GM12878 (cell line): Measurements from ENCODE around the gene FAM200A. TPM values are rescaled to one million over a fixed set of nuclear protein-coding genes. Genes with fewer than 3 reads are reported as not detected.

Experiments
- ATAC-seq: fragments of 200-7000 bp; cut with Tn5 transposase; 3 replicates; pipeline ENCODE4 v1.9.1; 2020; ENCODE audit warnings: mild to moderate bottlenecking, moderate library complexity
- BruUV-seq: library from RNA; stranded (reverse); fragments of 400-500 nt; replicated peaks from 2 replicates; lab custom pipeline; 2021; lab: Mats Ljungman, UMichigan
- CTCF ChIA-PET: fragments of 300-600 bp; sonication (Branson Sonifier 250); formaldehyde crosslinking; extraction: SDS; loops from one replicate; lab custom pipeline; 2021; ENCODE audit warnings: inconsistent platforms; lab: Yijun Ruan, JAX
- POLR2A ChIA-PET: fragments of 350-600 bp; formaldehyde crosslinking; extraction: SDS; loops from one replicate; lab custom pipeline; 2021; ENCODE audit warnings: inconsistent platforms; lab: Charles Lee
- RAD21 ChIA-PET: fragments of 300-600 bp; sonication (Branson Sonifier 250); formaldehyde crosslinking; loops from one replicate; lab custom pipeline; 2023; ENCODE audit warnings: antibody characterized with exemption; ENCODE audit not compliant: unreplicated experiment; lab: Charles Lee
- SMC1A ChIA-PET: fragments of 300-600 bp; sonication (Branson Sonifier 250); formaldehyde crosslinking; loops from one replicate; lab custom pipeline; 2023; ENCODE audit not compliant: unreplicated experiment, uncharacterized antibody; lab: Charles Lee
- DNase-seq: peaks from one replicate; pipeline ENCODE4 v3.0.0-alpha.2; 2011; ENCODE audit warnings: low read depth, low spot score
- FAIRE-seq: peaks from 3 replicates; lab custom pipeline; 2011; peaks lifted over from hg19 to GRCh38; lab: Jason Lieb, UNC
- H2AFZ ChIP-seq: 2 replicates; pipeline ENCODE4 v1.6.0; 2011; ENCODE audit warnings: low read depth, low read length, control low read depth; ENCODE audit not compliant: control insufficient read depth
- H3K27ac ChIP-seq: 2 replicates; pipeline ENCODE4 v1.5.1; 2011; ENCODE audit warnings: control low read depth; ENCODE audit not compliant: control insufficient read depth, insufficient read depth
- H3K27me3 ChIP-seq, 2 experiments: replicated peaks in 1 of 2; 2 replicates each; pipeline versions ENCODE4 v1.6.0 to v1.6.1; 2011; ENCODE audit warnings: low read length in 1 of 2; ENCODE audit not compliant: control insufficient read depth in 2 of 2, insufficient read depth in 2 of 2
- H3K36me3 ChIP-seq, 2 experiments: 2 replicates each; pipeline ENCODE4 v1.5.1; 2011; ENCODE audit warnings: low read length in 1 of 2; ENCODE audit not compliant: control insufficient read depth in 2 of 2, insufficient read depth in 2 of 2
- H3K4me1 ChIP-seq: 2 replicates; pipeline ENCODE4 v1.6.1; 2011; ENCODE audit warnings: mild to moderate bottlenecking, low read length, moderate library complexity, mixed read lengths; ENCODE audit not compliant: control insufficient read depth, insufficient read depth
- H3K4me2 ChIP-seq: 2 replicates; pipeline ENCODE4 v1.6.0; 2011; ENCODE audit warnings: control low read depth; ENCODE audit not compliant: control insufficient read depth, insufficient read depth
- H3K4me3 ChIP-seq: fragments of 200-600 bp; sonication (generic); 2 replicates; pipeline ENCODE4 v1.5.1; 2016
- H3K79me2 ChIP-seq: 2 replicates; pipeline ENCODE4 v1.6.0; 2011; ENCODE audit warnings: low read length; ENCODE audit not compliant: control insufficient read depth, insufficient read depth
- H3K9ac ChIP-seq: 2 replicates; pipeline ENCODE4 v1.8.0; 2011; ENCODE audit warnings: low read length, control low read depth, mixed read lengths; ENCODE audit not compliant: control insufficient read depth, insufficient read depth
- H3K9me3 ChIP-seq: replicated peaks from 3 replicates; pipeline ENCODE4 v1.5.1; 2011; ENCODE audit warnings: mild to moderate bottlenecking, low read length; ENCODE audit not compliant: control insufficient read depth, insufficient read depth
- H4K20me1 ChIP-seq: 2 replicates; pipeline ENCODE4 v1.6.0; 2011; ENCODE audit not compliant: control insufficient read depth, insufficient read depth
- DPF2 ChIP-seq: fragments of 450-650 bp; IDR thresholded peaks from 2 replicates; pipeline ENCODE4 v1.6.1; 2017; ENCODE audit warnings: mild to moderate bottlenecking
- EGR1 ChIP-seq, 2 experiments: IDR thresholded peaks; 1 replicate in 1 of 2; 2 replicates in 1 of 2; pipeline ENCODE4 v1.6.1; 2011 to 2012; ENCODE audit warnings: low read depth in 2 of 2, low read length in 2 of 2, borderline replicate concordance in 1 of 2, mild to moderate bottlenecking in 1 of 2, moderate library complexity in 1 of 2
- FOS ChIP-seq: IDR thresholded peaks from 3 replicates; pipeline ENCODE4 v1.6.1; 2011; ENCODE audit warnings: borderline replicate concordance; ENCODE audit not compliant: insufficient read length; ENCODE audit errors: extremely low read depth
- IRF3 ChIP-seq: fragments of 450-650 bp; IDR thresholded peaks from 2 replicates; pipeline ENCODE4 v1.6.1; 2014; ENCODE audit warnings: mild to moderate bottlenecking
- MEF2B ChIP-seq: fragments of 450-650 bp; IDR thresholded peaks from 2 replicates; pipeline ENCODE4 v1.6.1; 2018; ENCODE audit warnings: mild to moderate bottlenecking, moderate library complexity; ENCODE audit not compliant: partially characterized antibody, poor library complexity, severe bottlenecking
- MLLT1 ChIP-seq: fragments of 450-650 bp; IDR thresholded peaks from 2 replicates; pipeline ENCODE4 v1.6.1; 2016; ENCODE audit warnings: mild to moderate bottlenecking
- MYB ChIP-seq: fragments of 150-350 bp; IDR thresholded peaks from 2 replicates; pipeline ENCODE4 v1.6.1; 2014; ENCODE audit warnings: mild to moderate bottlenecking, low read depth, low read length, borderline replicate concordance
- NRF1 ChIP-seq: conservative IDR thresholded peaks from 2 replicates; pipeline ENCODE4 v1.6.1; 2011; ENCODE audit warnings: mild to moderate bottlenecking, low read depth, low read length, improper control_type of control experiment
- PML ChIP-seq: IDR thresholded peaks from 2 replicates; pipeline ENCODE4 v1.6.1; 2012; ENCODE audit warnings: low read length, inconsistent platforms
- RB1 ChIP-seq: fragments of 450-650 bp; formaldehyde crosslinking; IDR thresholded peaks from 2 replicates; pipeline ENCODE4 v1.6.1; 2017; ENCODE audit warnings: mild to moderate bottlenecking, borderline replicate concordance
- REST ChIP-seq: IDR thresholded peaks from 2 replicates; pipeline ENCODE4 v1.6.1; 2012; ENCODE audit warnings: mild to moderate bottlenecking, low read depth, low read length
- SIX5 ChIP-seq: IDR thresholded peaks from 2 replicates; pipeline ENCODE4 v1.6.1; 2011; ENCODE audit warnings: mild to moderate bottlenecking, low read depth, low read length, moderate library complexity; ENCODE audit not compliant: severe bottlenecking
- SMAD1 ChIP-seq: fragments of 450-650 bp; IDR thresholded peaks from 2 replicates; pipeline ENCODE4 v1.6.1; 2018; ENCODE audit warnings: mild to moderate bottlenecking, low read depth; ENCODE audit not compliant: partially characterized antibody
- SPI1 ChIP-seq: IDR thresholded peaks from 2 replicates; pipeline ENCODE4 v1.6.1; 2011; ENCODE audit warnings: low read depth, mild to moderate bottlenecking, low read length, moderate library complexity, borderline replicate concordance; ENCODE audit not compliant: insufficient read depth
- ZNF274 ChIP-seq: IDR thresholded peaks from one replicate; pipeline ENCODE4 v1.8.0; 2011; ENCODE audit not compliant: insufficient read length, insufficient read depth
- WGBS: methylation state at CpG from one replicate; pipeline ENCODE4 v1.1.6; 2016; ENCODE audit warnings: low lambda C conversion rate; ENCODE audit not compliant: insufficient replicate concordance, insufficient coverage; ENCODE audit errors: missing lambda C conversion rate; 5-methylcytosine and 5-hydroxymethylcytosine counted together
- in situ Hi-C: fragments of 300-500 bp; cut with MboI; formaldehyde crosslinking; loops from 9 replicates; pipeline ENCODE4 v1.14.3; 2018; ENCODE audit warnings: mixed read lengths
- intact Hi-C: fragments of 100-400 bp; cut with micrococcal nuclease; formaldehyde crosslinking; loops from one replicate; pipeline ENCODE4 v1.14.2; 2022; ENCODE audit not compliant: unreplicated experiment
- polyA plus RNA-seq, 11 experiments: library from polyadenylated mRNA; depleted of rRNA in 4 of 11; unstranded in 6 of 11; stranded (reverse) in 5 of 11; fragments of >200 nt; fragmentation: Nextera tagmentation in 4 of 11; fragmentation: Illumina TruSeq in 1 of 11; extraction: Ambion mirVana in 4 of 11; extraction: Trizol in 1 of 11; gene quantifications; 1 replicate in 1 of 11; 2 replicates in 10 of 11; pipeline versions ENCODE4 v1.2.1 to v1.2.3, GENCODE V29; 2011 to 2016; ENCODE audit warnings: inconsistent platforms in 2 of 11, missing spikeins in 2 of 11, low read depth in 1 of 11
- total RNA-seq, 4 experiments: library from RNA; depleted of rRNA in 3 of 4; stranded (reverse); fragments of >200 nt in 3 of 4; fragmentation: Illumina TruSeq in 1 of 4; extraction: Trizol in 1 of 4; gene quantifications; 2 replicates each; pipeline versions ENCODE4 v1.2.1 to v1.2.3, GENCODE V29; 2013 to 2021

The FAM200A gene
- total and polyA plus RNA-seq, 10 of the 15 experiments (the other 5 are each of a cell fraction or from before 2014, with no cell fraction given): 2.7 to 9.0 (median 6.5) TPM

GRCh38 chr7:99504281-99504602, 47.7 kb downstream of the FAM200A start:
- ChIA-PET CTCF (interaction anchor here (0.7 to 1.2 kb wide), 4 partner anchors 21 to 334 kb away, joined by 3 to 4 read pairs (median 3); no protein-coding TSS in a partner anchor), SMC1A (interaction anchor here (0.6 to 2.4 kb wide), 4 partner anchors 10 to 178 kb away, joined by 3 to 8 read pairs (median 4); partner anchors contain the start of gene ZNF655), POLR2A (interaction anchor here (0.9 to 2.0 kb wide), 11 partner anchors 11 to 578 kb away, joined by 3 to 18 read pairs (median 5); partner anchors contain the start of genes ATP5MF, FAM200A, ZNF655 and ZNF789), RAD21 (interaction anchor here (0.7 to 1.5 kb wide), 4 partner anchors 31 to 578 kb away, joined by 3 to 10 read pairs (median 3); partner anchors contain the start of gene ZNF655)
- H3K4me3 ChIP-seq: peak overlapping the region; percentile 91
- DNase-seq (no peak), ATAC-seq (no peak), FAIRE-seq (no peak)
- in situ Hi-C loops: no loop called here
- no peaks in the 10 kb centered on the region for H4K20me1 ChIP-seq
- intact Hi-C loops: loop anchor here (1.0 to 2.0 kb wide), 3 partner anchors 49 to 112 kb away; partner anchors contain the start of genes CPSF4, FAM200A, PTCD1 and ZSCAN25
- peak overlapping the region; percentile 99 for H2AFZ ChIP-seq
- 10% methylated on average over 19 of the region's 19 CpGs for WGBS
- H3K9me3 ChIP-seq: no peaks in the 10 kb centered on the region
- H3K4me1 ChIP-seq: peaks cover 5% of the 10 kb centered on the region
- H3K27me3 ChIP-seq: no peaks in the 10 kb centered on the region
- peak overlapping the region; percentile 83 for H3K27ac ChIP-seq
- no TSS peak for BruUV-seq
- peak overlapping the region; percentile 94 for H3K9ac ChIP-seq
- H3K36me3 ChIP-seq: no peaks in the 10 kb centered on the region
- H3K79me2 ChIP-seq: peaks cover 38% of the 10 kb centered on the region
- H3K4me2 ChIP-seq: peak overlapping the region; percentile 84
- TF ChIP-seq RB1 (no peak), EGR1 (IDR thresholded peaks at IDR 0.05; ENCODE audit: borderline replicate concordance in 1 of 2, low read depth in 2 of 2, low read length in 2 of 2) (peak in 1 of 2 experiments; percentile 86; a peak in 2 of 3 replicates), SIX5 (no peak), MYB (no peak), FOS (peak; percentile 6), DPF2 (no peak), MLLT1 (0 out of 2 replicates have a peak, but pooled peaks have one; percentile 9), SMAD1 (no peak), REST (no peak), NRF1 (no peak), SPI1 (no peak), ZNF274 (no peak), PML (no peak), MEF2B (no peak), IRF3 (peak; percentile 62; the same call in 1 of the 2 replicates)
